ENCODE results near the gene FRMD4A. TPM values are rescaled to one million over a fixed set of nuclear protein-coding genes. Genes with fewer than 3 reads are reported as not detected.

Gene FRMD4A
- total RNA-seq, 1 donor from 2014 or later, result 34.6 TPM

DNA sequence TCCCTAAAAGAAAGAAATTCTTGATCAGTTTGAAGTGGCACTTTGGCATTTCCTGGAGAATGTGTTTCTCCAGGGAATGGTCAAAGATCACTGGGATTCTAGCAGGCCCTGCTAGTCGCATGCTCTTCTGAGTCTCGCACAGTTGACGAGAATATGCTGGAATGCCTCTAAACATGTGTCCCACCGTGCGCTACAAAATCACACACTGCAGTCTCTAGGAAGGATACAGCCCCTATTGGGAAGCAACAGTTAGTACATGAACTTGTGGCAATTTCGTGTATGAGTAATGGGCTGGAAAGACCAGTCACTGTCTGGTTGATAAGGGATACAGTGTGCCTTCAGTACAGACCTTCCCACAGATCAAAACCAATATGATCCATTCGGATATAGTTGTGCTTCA, 486.1 kb downstream of the FRMD4A start:
- no peak overlapping the region for H3K4me3 ChIP-seq (ENCODE audit: low read depth, low read length)
- DNase-seq (ENCODE audit: low read depth), result no peak
- TF ChIP-seq, protein P1, sequence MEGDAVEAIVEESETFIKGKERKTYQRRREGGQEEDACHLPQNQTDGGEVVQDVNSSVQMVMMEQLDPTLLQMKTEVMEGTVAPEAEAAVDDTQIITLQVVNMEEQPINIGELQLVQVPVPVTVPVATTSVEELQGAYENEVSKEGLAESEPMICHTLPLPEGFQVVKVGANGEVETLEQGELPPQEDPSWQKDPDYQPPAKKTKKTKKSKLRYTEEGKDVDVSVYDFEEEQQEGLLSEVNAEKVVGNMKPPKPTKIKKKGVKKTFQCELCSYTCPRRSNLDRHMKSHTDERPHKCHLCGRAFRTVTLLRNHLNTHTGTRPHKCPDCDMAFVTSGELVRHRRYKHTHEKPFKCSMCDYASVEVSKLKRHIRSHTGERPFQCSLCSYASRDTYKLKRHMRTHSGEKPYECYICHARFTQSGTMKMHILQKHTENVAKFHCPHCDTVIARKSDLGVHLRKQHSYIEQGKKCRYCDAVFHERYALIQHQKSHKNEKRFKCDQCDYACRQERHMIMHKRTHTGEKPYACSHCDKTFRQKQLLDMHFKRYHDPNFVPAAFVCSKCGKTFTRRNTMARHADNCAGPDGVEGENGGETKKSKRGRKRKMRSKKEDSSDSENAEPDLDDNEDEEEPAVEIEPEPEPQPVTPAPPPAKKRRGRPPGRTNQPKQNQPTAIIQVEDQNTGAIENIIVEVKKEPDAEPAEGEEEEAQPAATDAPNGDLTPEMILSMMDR (conservative IDR thresholded peaks at IDR 0.05; ENCODE audit: low read depth, low read length), result no peak

DNA sequence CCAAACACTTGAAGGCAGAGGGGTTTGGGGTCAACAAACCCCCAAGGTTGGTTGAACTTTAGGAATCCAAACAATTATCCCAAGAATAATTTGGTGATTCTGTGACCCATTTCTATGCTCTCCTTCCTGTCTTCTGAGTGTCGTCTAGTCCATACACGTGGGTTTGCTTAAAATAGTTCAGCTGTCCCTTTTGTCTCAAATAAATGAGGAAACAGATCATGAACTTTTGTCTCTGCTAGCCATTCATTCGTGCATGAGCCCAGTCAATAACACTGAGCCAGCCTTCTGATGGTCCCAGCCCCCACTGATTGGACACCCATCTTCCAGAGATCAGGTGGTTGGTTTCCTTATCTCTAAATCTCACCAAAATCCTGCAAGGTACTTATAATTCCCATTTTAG, 488.6 kb downstream of the FRMD4A start:
- TF ChIP-seq, protein P1 (conservative IDR thresholded peaks at IDR 0.05; ENCODE audit: low read depth, low read length), result no peak
- no peak overlapping the region for H3K4me3 ChIP-seq (ENCODE audit: low read depth, low read length)
- DNase-seq (ENCODE audit: low read depth), result no peak

DNA sequence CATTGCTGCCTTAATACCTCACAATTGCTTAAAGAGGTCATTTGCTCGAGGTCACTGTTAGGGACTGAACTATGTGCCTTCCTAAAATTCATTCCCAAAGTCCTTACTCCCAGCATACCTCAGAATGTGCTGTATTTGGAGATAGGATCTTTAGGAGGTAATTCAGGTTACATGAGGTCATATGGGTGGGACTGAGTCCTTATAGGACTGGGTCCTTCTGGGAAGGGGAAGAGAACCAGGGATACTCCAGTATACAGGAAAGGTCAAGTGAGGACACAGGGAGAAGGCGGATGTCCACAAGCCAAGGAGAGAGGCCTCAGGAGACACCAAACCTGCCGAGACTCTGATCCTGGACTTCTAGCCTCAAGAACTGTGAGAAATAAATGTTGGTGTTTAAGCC, 490.7 kb downstream of the FRMD4A start:
- TF ChIP-seq, protein P1 (conservative IDR thresholded peaks at IDR 0.05; ENCODE audit: low read depth, low read length), result no peak
- no peak for DNase-seq (ENCODE audit: low read depth)
- H3K4me3 ChIP-seq (ENCODE audit: low read depth, low read length), result no peak overlapping the region

DNA sequence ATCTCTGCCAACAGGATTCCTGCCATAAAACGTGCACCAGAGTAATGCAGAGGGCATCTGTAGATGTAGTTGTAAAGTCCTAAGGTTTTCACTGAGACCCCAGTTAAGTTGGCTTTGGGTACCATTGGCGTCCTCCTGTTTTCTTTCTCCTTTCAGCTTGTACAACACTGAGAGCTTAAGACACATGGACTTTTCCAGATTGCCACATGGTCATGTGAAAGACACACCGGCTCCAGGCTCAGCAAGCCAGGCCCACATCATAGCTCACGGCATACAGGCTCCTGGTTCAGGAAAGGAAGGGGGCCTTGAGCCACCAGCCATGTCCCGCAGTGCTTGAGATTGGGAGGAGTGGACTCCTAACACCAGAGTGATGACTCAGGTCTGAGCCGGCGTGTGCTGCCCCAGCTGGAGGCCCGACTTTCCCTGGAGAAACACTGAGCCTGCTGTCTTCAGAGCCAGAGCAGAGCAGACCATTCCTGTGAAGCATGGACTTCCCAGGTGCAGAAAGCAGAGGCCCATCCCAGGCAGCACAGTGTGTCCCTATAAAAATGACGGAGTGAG, 491.2 kb downstream of the FRMD4A start:
- TF ChIP-seq, protein P1 (conservative IDR thresholded peaks at IDR 0.05; ENCODE audit: low read depth, low read length), result no peak
- no peak overlapping the region for H3K4me3 ChIP-seq (ENCODE audit: low read depth, low read length)
- DNase-seq (ENCODE audit: low read depth), result no peak

DNA sequence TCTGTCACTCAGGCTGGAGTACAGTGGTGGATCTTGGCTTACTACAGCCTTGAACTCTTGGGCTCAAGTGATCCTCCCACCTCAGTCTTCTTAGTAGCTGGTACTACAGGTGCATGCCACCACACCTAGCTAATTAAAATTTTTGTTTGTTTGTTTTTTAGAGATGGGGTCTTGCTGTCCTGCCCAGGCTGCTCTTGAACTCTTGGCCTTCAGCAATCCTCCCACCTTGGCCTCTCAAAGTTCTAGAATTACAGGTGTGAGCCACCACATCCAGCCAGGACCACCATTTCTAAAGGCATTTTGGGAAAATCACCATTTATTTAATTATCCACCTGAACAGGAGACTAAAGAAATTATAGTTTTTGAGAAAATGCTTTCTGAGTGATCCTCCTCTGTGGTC, 491.7 kb downstream of the FRMD4A start:
- TF ChIP-seq, protein P1 (conservative IDR thresholded peaks at IDR 0.05; ENCODE audit: low read depth, low read length), result no peak
- DNase-seq (ENCODE audit: low read depth), result no peak

DNA sequence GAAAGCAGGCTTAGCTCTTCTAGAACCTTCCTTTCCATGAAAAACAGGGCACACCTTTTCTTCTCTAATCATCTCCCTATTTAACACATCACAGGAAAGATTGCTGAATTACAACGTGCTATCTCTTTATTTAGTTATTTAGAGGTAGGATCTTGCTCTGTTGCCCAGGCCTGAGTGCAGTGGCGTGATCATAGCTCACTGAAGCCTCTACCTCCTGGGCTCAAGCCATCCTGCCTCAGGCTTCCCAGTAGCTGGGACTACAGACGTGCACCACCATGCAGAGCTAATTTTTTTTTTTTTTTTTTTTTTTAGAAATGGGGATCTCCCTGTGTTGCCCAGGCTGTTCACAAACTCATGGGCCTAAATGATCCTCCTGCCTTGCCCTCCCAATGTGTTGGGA, 492.8 kb downstream of the FRMD4A start:
- TF ChIP-seq, protein P1 (conservative IDR thresholded peaks at IDR 0.05; ENCODE audit: low read depth, low read length), result no peak
- DNase-seq (ENCODE audit: low read depth), result no peak
- H3K4me3 ChIP-seq (ENCODE audit: low read depth, low read length), result no peak overlapping the region

More for the DNA sequence above, 491.7 kb downstream of the FRMD4A start:
- H3K4me3 ChIP-seq (ENCODE audit: low read depth, low read length), result no peak overlapping the region

DNA sequence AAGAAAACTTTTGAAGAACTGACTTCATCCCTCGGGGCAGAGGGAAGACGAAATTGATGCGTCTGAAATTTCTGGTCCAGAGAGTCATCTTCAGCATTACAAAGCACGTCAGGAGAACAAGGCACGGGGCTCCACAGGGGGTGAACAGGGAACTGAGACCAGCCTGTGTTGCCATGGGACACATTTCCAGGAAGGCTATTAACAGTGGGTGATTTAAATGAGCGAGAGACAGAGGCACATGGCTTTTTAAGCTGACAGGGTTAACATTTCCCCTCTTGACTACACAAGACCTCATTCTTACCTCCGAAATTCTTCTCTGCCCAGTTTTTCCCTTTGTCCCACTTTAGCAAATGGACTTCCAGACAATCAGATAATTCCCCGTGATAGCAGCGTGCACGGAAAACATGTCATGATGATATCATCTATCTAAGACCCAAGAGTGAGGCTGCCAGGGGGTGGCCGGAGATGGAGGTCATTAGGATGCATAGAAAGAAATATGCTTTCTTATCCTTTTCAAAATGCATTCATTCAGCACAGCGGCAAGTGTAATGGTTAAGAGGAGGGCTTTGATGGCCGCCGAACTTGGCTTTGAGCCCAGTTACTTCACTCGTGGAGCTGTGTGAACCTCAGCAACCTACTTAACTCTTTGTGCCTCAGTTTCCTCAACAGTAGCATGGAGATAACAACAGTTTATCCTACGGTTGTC, 496.0 kb downstream of the FRMD4A start:
- TF ChIP-seq, protein P1 (conservative IDR thresholded peaks at IDR 0.05; ENCODE audit: low read depth, low read length), result no peak
- no peak overlapping the region for H3K4me3 ChIP-seq (ENCODE audit: low read depth, low read length)
- no peak for DNase-seq (ENCODE audit: low read depth)

Data from epithelial cell of proximal tubule (primary cell).